ENCODE measurements around the gene SIGLEC11.

SIGLEC11 gene

DNA sequence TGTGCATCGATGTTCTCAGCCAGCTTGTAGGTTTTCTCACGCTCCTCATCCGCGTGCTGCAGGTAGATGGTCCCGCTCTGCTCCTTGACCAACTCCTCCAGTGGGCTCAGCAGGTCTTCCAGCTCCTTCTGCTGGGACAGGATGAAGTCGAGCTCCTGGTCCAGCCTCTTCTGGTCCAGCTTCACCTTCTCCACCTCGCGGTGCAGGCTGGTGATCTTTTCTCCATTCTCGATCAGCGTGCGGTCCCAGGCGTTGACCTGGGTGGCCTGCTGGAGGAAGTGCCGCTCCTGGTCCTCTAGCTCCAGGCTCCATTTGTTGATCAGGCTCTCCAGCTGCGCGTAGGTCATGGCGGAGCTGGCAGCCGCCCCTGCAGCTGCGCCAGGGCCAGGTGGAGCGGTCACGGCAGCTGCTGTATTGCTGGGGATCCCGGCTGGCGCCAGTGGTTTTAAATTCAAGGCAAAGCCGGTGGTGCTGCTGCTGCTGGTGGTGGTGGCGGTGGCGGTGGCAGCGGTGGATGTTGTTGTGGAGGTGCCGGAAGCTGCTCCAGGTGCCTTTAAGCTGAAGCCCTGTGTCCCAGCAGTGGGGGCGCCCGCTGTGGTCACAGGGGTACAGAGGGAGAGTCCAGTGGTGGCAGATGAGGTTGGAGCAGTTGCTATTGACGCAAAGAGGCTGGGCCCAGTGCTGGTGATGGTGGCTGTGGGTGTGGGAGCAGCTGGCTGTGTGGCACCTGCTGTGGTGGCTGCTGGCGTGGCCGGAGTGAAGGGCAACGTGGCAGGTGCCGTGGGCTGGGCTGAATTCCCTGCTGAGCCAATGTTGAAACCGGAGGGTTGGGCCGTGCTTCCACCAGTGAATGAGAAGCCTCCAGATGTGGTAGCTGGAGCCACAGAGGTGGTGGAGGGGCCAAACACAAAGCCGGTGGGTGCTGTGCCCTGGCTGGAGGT lies 52.2 kb downstream of the SIGLEC11 start:
- TF ChIP-seq, protein P1, sequence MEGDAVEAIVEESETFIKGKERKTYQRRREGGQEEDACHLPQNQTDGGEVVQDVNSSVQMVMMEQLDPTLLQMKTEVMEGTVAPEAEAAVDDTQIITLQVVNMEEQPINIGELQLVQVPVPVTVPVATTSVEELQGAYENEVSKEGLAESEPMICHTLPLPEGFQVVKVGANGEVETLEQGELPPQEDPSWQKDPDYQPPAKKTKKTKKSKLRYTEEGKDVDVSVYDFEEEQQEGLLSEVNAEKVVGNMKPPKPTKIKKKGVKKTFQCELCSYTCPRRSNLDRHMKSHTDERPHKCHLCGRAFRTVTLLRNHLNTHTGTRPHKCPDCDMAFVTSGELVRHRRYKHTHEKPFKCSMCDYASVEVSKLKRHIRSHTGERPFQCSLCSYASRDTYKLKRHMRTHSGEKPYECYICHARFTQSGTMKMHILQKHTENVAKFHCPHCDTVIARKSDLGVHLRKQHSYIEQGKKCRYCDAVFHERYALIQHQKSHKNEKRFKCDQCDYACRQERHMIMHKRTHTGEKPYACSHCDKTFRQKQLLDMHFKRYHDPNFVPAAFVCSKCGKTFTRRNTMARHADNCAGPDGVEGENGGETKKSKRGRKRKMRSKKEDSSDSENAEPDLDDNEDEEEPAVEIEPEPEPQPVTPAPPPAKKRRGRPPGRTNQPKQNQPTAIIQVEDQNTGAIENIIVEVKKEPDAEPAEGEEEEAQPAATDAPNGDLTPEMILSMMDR (IDR thresholded peaks at IDR 0.05; ENCODE audit: borderline replicate concordance, insufficient read depth, low read depth, low read length), result no peak
- no peak overlapping the region for H3K4me3 ChIP-seq (ENCODE audit: low read depth, low read length)

DNA sequence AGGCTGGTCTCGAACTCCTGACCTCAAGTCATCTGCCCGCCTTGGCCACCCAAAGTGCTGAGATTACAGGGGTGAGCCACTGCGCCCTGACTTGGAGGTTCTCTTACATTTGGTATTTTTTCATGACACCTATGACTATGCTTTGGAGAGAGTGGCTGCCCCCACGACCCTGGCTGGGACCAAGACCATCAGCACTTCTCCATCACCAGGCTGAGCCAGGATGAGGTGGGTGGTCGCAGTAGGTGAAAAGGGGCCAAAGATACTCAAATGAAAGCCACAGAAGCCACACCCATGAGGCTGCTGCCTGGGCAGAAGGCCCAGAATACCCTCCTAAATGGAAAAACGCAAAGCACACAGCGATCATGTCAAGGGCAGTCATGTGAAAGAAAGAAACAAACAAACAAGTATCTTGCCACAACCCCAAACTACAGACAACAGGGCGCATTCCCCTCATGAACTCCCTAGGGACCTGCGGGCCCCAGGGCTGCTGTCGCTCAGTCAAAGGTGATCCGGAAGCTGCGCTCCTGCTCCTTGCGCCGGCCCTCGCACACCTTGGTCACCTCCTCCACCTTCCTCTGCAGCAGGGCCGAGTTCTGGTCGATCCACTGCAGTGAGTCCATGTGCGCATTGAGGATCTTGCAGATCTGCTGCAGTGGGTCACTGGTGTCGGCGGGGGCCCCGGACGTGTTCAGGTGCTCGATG lies 53.1 kb downstream of the SIGLEC11 start:
- TF ChIP-seq, protein P1 (IDR thresholded peaks at IDR 0.05; ENCODE audit: borderline replicate concordance, insufficient read depth, low read depth, low read length), result no peak
- H3K4me3 ChIP-seq (ENCODE audit: low read depth, low read length), result no peak overlapping the region

DNA sequence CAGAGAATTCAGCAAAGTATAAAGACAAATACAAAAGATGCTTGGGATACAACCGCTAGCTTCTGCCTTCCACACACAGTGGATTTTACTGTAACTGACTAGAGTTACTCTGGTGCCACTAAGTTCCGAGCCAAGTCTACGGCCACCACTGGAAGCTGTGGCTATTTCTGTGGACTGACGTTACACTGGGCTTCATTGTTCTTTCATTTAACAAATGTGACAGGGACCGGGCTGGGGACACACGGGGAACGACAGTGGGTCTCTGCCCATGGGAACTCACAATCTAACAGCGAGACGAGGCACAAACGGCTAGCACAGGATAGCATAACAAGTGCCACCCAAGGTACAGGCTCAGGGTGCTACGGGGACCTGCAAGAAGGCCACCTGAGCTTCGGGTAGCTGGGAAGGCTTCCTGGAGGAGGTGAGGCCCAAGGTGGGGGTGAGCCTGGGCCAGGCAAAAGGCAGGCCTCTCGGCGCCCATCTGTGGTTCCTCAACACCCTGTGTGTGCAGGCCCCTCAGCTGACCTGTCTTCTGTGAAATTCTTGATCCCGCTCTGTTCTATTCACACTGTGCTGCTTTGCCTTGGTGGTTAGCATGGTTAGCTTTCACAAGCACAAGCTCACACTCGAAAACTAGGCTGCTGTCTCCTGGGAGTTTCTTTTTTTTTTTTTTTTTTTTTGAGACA lies 54.0 kb downstream of the SIGLEC11 start:
- no peak overlapping the region for H3K4me3 ChIP-seq (ENCODE audit: low read depth, low read length)
- TF ChIP-seq, protein P1 (IDR thresholded peaks at IDR 0.05; ENCODE audit: borderline replicate concordance, insufficient read depth, low read depth, low read length), result no peak

DNA sequence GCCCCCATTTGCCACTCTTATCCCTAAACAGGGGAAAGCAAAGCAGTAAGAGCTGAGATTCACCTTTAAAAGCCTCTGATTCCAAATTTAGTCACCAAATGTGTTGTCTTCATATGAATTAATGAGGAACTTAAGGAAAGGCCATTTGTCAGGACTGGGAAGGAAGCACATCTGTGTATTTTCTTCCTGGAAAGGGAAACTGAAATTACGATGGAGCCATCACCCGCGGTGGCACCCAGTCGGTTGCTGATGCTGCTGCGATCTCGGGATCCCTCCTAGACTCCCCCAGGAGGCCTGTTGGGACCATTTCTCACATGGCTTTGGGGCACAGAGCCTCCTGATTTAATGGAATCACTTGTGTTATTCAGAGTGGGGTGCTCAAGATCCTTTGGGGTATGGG lies 56.8 kb downstream of the SIGLEC11 start:
- no peak overlapping the region for H3K4me3 ChIP-seq (ENCODE audit: low read depth, low read length)
- TF ChIP-seq, protein P1 (IDR thresholded peaks at IDR 0.05; ENCODE audit: borderline replicate concordance, insufficient read depth, low read depth, low read length), result no peak

All from GM12875 (cell line).